D721Med (cell line): Measurements from ENCODE around the gene NEGR1.

ENCODE experiments used
- DNase-seq: peaks from one replicate; pipeline ENCODE4 v3.0.0; 2011; ENCODE audit warnings: low spot score; ENCODE audit not compliant: insufficient read length
- FAIRE-seq: peaks from 2 replicates; lab custom pipeline; 2011; peaks lifted over from hg19 to GRCh38; lab: Jason Lieb, UNC
- CTCF ChIP-seq: IDR thresholded peaks from 2 replicates; pipeline ENCODE4 v1.5.1; 2012; ENCODE audit warnings: mild to moderate bottlenecking, control low read depth; ENCODE audit not compliant: insufficient read depth; ENCODE audit errors: missing control alignments

Gene NEGR1

GRCh38 chr1:71362691-71363090 is 919.6 kb downstream of the NEGR1 start:
- no peak for TF ChIP-seq CTCF
- DNase-seq (no peak), FAIRE-seq (no peak)

GRCh38 chr1:71362076-71362475 is 920.3 kb downstream of the NEGR1 start:
- DNase-seq (no peak), FAIRE-seq (no peak)
- TF ChIP-seq CTCF: no peak

GRCh38 chr1:71357708-71358107 is 924.6 kb downstream of the NEGR1 start:
- FAIRE-seq (no peak), DNase-seq (no peak)
- no peak for TF ChIP-seq CTCF

DNA sequence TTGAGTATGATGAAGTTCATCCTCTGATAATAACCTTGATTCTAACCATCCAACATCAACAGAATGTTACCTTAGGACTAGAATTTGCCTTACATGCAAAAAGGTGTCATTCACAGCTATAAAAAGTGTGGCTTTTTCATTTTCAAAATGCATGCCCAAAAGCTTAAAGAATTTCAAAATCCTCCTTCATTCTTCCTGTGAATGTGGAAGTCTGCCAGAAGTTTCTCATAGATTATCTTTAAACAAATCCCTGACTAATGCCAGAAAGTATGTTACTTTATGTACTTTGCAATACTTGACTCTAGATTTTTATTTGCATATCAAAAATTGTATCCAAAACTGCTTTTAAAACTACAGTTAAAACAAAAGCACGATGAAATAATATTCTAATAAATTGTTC is 930.9 kb downstream of the NEGR1 start:
- no peak for FAIRE-seq
- no peak for DNase-seq
- no peak for TF ChIP-seq CTCF

DNA sequence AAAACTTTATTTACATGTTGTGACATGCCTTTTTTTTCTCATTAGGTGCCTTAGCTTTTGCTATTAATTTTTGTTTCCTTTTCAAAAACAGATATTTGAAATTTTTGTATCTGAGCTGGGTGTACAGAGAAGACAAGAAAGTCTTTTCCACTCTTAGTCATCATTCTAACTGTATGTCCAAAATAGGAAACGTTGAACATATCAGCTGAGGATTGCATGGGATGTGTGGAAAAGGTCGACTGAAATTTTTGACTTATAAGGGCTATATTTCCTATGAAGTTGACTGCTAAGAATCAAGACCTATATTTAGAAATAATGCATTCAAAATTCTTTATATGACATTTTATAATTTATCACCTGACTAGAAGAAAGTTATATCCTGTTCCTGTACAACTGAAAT is 931.5 kb downstream of the NEGR1 start:
- FAIRE-seq (peak; percentile 16), DNase-seq (no peak)
- TF ChIP-seq CTCF: no peak

DNA sequence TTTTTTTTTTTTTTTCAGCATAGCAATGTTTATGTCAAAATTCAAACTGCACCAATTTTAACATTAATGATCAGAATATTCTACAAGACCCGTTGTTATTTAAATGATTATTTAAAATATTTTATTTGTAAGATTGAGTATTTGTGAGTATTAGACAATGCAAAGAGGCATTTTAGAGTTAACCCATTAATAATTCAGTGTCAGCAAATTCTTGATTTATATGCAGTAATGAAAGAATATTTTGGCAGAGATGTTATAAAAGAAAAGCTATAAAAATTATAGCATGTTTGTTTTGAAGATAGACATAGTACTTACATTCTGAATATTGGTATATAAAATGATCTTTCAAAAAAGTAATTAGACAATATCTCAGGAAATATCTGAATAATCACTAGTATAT is 932.0 kb downstream of the NEGR1 start:
- FAIRE-seq (no peak), DNase-seq (no peak)
- no peak for TF ChIP-seq CTCF
